A549 (cell line): ENCODE data around the gene TSSK6. TPM values are rescaled to one million over a fixed set of nuclear protein-coding genes. Genes with fewer than 3 reads are reported as not detected.

ENCODE experiments used
- ATAC-seq, 2 experiments: fragments of 200-7000 bp in 1 of 2; fragments of >200 bp in 1 of 2; cut with Nextera tagmentation in 1 of 2; cut with Tn5 transposase in 1 of 2; 3 replicates each; pipeline versions ENCODE4 v1.8.0 to v1.9.1; 2018 to 2020; ENCODE audit warnings: mild to moderate bottlenecking in 1 of 2, moderate library complexity in 1 of 2
- CTCF ChIA-PET: fragments of 300-600 bp; sonication (Branson Sonifier 250); formaldehyde crosslinking; extraction: SDS; loops from one replicate; lab custom pipeline; 2021; ENCODE audit warnings: antibody characterized with exemption, inconsistent platforms; lab: Yijun Ruan, JAX
- POLR2A ChIA-PET: fragments of 350-600 bp; formaldehyde crosslinking; extraction: SDS; loops from one replicate; lab custom pipeline; 2021; ENCODE audit warnings: antibody characterized with exemption, inconsistent platforms; lab: Yijun Ruan, JAX
- DNase-seq, 2 experiments: peaks; one replicate each; pipeline versions ENCODE4 v3.0.0 to v3.0.0-alpha.2; 2011 to 2016; ENCODE audit warnings: low read depth in 1 of 2, low spot score in 1 of 2
- FAIRE-seq: peaks from 2 replicates; lab custom pipeline; 2011; peaks lifted over from hg19 to GRCh38; lab: Jason Lieb, UNC
- H3K27ac ChIP-seq, 2 experiments: fragments of >200 bp; sonication (Bioruptor Twin); formaldehyde crosslinking; 3 replicates each; pipeline ENCODE4 v1.5.1; 2016 to 2017
- H3K4me1 ChIP-seq: fragments of >200 bp; sonication (Bioruptor Twin); formaldehyde crosslinking; 3 replicates; pipeline ENCODE4 v1.6.1; 2016
- H3K4me2 ChIP-seq: fragments of >200 bp; sonication (Bioruptor Twin); formaldehyde crosslinking; 3 replicates; pipeline ENCODE4 v1.6.1; 2016
- H3K4me3 ChIP-seq: fragments of >200 bp; sonication (Bioruptor Twin); formaldehyde crosslinking; 3 replicates; pipeline ENCODE4 v1.5.1; 2016
- H3K9me3 ChIP-seq: fragments of >200 bp; sonication (Bioruptor Twin); formaldehyde crosslinking; 3 replicates; pipeline ENCODE4 v1.6.1; 2016
- BHLHE40 ChIP-seq: IDR thresholded peaks from 2 replicates; pipeline ENCODE4 v1.6.1; 2012; ENCODE audit warnings: low read depth, low read length, inconsistent platforms
- CBX2 ChIP-seq: fragments of 200-600 bp; sonication (generic); IDR thresholded peaks from 2 replicates; pipeline ENCODE4 v1.6.1; 2016; ENCODE audit warnings: low read depth, mild to moderate bottlenecking, borderline replicate concordance
- CBX8 ChIP-seq: fragments of 200-600 bp; sonication (generic); IDR thresholded peaks from 2 replicates; pipeline ENCODE4 v1.6.1; 2016
- CHD2 ChIP-seq: fragments of 150-350 bp; IDR thresholded peaks from 2 replicates; pipeline ENCODE4 v1.6.1; 2014; ENCODE audit warnings: low read length; ENCODE audit not compliant: partially characterized antibody
- CTCF ChIP-seq: fragments of >200 bp; sonication (Bioruptor Twin); formaldehyde crosslinking; IDR thresholded peaks from 3 replicates; pipeline ENCODE4 v1.5.1; 2016
- EHMT2 ChIP-seq: fragments of 200-600 bp; sonication (generic); IDR thresholded peaks from 2 replicates; pipeline ENCODE4 v1.6.1; 2016; ENCODE audit warnings: antibody characterized with exemption, low read depth, mild to moderate bottlenecking, moderate library complexity
- FOSL2 ChIP-seq, 2 experiments: fragments of 450-650 bp in 1 of 2; fragments of >200 bp in 1 of 2; sonication (Bioruptor Twin) in 1 of 2; formaldehyde crosslinking; IDR thresholded peaks; 2 replicates each; pipeline versions ENCODE4 v1.5.0 to v1.6.1; 2016 to 2020; ENCODE audit warnings: mild to moderate bottlenecking in 1 of 2, moderate library complexity in 1 of 2
- GATA3 ChIP-seq: IDR thresholded peaks from 2 replicates; pipeline ENCODE4 v1.6.1; 2012; ENCODE audit warnings: borderline replicate concordance
- JUNB ChIP-seq: fragments of >200 bp; sonication (Bioruptor Twin); formaldehyde crosslinking; IDR thresholded peaks from 2 replicates; pipeline ENCODE4 v1.6.1; 2016
- MYC ChIP-seq: IDR thresholded peaks from 2 replicates; pipeline ENCODE4 v1.6.1; 2012; ENCODE audit warnings: mild to moderate bottlenecking, inconsistent platforms, low read length, improper control_type of control experiment, borderline replicate concordance
- NFE2L2 ChIP-seq: fragments of 150-350 bp; conservative IDR thresholded peaks from 2 replicates; pipeline ENCODE4 v1.6.1; 2014; ENCODE audit warnings: low read length
- NR3C1 ChIP-seq: fragments of >200 bp; sonication (Bioruptor Twin); formaldehyde crosslinking; IDR thresholded peaks from 3 replicates; pipeline ENCODE4 v1.6.1; 2017
- POLR2A ChIP-seq: IDR thresholded peaks from 2 replicates; pipeline ENCODE4 v1.6.1; 2012; ENCODE audit warnings: mild to moderate bottlenecking, low read length
- SMC3 ChIP-seq: fragments of >200 bp; sonication (Bioruptor Twin); formaldehyde crosslinking; IDR thresholded peaks from 3 replicates; pipeline ENCODE4 v1.6.1; 2018; ENCODE audit warnings: inconsistent platforms
- SREBF2 ChIP-seq: fragments of 450-650 bp; IDR thresholded peaks from 2 replicates; pipeline ENCODE4 v1.6.1; 2014; ENCODE audit warnings: mild to moderate bottlenecking, moderate library complexity
- USF2 ChIP-seq: fragments of 450-650 bp; IDR thresholded peaks from 2 replicates; pipeline ENCODE4 v1.6.1; 2014; ENCODE audit warnings: antibody characterized with exemption
- ZFP36 ChIP-seq: fragments of 450-650 bp; IDR thresholded peaks from 2 replicates; pipeline ENCODE4 v1.6.1; 2014; ENCODE audit warnings: borderline replicate concordance; ENCODE audit not compliant: partially characterized antibody
- ZSCAN20 ChIP-seq: fragments of 250-450 bp; sonication (Bioruptor Pico); IDR thresholded peaks from 2 replicates; pipeline ENCODE4 v1.8.0; 2022; ENCODE audit warnings: mild to moderate bottlenecking, moderate library complexity
- WGBS: methylation state at CpG from one replicate; pipeline ENCODE4 v1.1.6; 2017; ENCODE audit errors: missing lambda C conversion rate; 5-methylcytosine and 5-hydroxymethylcytosine counted together
- polyA plus RNA-seq, 4 experiments: library from polyadenylated mRNA; depleted of rRNA in 3 of 4; stranded (reverse); fragments of >200 nt; fragmentation: RNase III in 1 of 4; extraction: RNeasy Plus Mini Kit Qiagen cat#74134 plus additional on column Dnase treatment in 1 of 4; gene quantifications; 2 replicates in 3 of 4; 3 replicates in 1 of 4; pipeline ENCODE4 v1.2.3, GENCODE V29; 2011 to 2017
- TF ChIP-seq, protein P1 (sequence below): fragments of 150-350 bp; IDR thresholded peaks from 2 replicates; pipeline ENCODE4 v1.6.1; 2014; ENCODE audit warnings: low read depth, mild to moderate bottlenecking, low read length
- TF ChIP-seq, protein P2 (sequence below): fragments of >200 bp; sonication (Bioruptor Twin); formaldehyde crosslinking; IDR thresholded peaks from 3 replicates; pipeline ENCODE4 v1.6.1; 2016

TSSK6 gene
- polyA plus RNA-seq, 2 of the 4 experiments (the other 2 are of a cell fraction) = 1.4 to 1.8 TPM

DNA sequence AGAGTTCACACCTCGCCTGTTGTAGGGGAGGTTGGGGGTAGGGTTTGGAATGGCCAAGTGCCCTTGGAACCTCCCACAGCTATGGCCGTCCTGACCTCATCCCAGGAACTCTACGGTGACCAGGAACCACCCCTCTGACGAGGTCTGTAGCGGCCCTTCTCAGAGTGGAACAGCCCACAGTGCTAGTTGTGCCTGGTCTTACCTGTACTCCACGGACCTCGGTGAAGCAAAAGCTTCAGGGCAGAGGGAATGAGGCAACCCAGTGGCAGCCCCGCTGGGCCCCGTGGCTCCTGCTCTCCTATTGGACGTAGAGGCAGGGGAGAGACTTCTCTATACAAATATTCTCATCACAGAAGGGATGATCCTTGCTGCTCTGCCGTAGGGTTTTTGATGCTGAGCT, 7.1 kb downstream of the TSSK6 start:
- TF ChIP-seq CHD2 = no peak
- Histone ChIP-seq H3K4me2 (no peak overlapping the region), H3K9me3 (no peaks in the 10 kb centered on the region), H3K4me3 (no peak overlapping the region), H3K4me1 (no peaks in the 10 kb centered on the region), H3K27ac (no peak overlapping the region)
- ChIA-PET CTCF (interaction anchor here (1.5 to 1.6 kb wide), 2 partner anchors 17 to 136 kb away, joined by 4 to 9 read pairs; partner anchors contain the start of gene GMIP), POLR2A (no interaction called here)
- WGBS = 95% methylated on average over 11 of the region's 11 CpGs
- DNase-seq (no peak), FAIRE-seq (no peak), ATAC-seq (no peak)

DNA sequence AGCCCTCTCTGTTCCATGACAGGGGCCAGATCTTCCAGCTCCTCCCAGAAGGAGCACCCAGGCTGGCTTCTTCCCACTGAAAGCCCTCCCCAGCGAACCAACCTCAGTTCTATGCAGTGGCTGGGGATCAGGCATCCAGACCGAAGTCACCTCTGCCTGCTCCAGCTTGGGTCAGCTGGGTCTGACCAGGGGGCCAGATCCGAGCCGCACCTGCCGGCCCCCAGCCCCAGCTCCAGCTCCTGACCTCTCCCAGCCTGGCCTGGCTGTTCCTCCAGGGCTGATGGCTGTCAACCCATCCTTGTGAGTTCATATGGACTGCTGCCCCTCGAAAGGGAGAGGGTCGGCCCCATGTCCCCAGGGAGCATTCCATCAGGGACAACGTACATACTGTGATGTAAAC, 8.0 kb downstream of the TSSK6 start:
- ATAC-seq = no peak
- FAIRE-seq = no peak

GRCh38 chr19:19506592-19506991, 8.8 kb downstream of the TSSK6 start:
- POLR2A ChIA-PET = no interaction called here

More for the DNA sequence above, 8.0 kb downstream of the TSSK6 start:
- WGBS = 83% methylated on average over 3 of the region's 8 CpGs
- CTCF ChIA-PET = interaction anchor here (1.5 to 1.6 kb wide), 2 partner anchors 17 to 136 kb away, joined by 4 to 9 read pairs; partner anchors contain the start of gene GMIP
- H3K4me2 ChIP-seq = no peak overlapping the region
- no peaks in the 10 kb centered on the region for H3K9me3 ChIP-seq
- no peaks in the 10 kb centered on the region for H3K4me1 ChIP-seq
- DNase-seq = no peak
- no peak overlapping the region for H3K4me3 ChIP-seq
- no peak overlapping the region for H3K27ac ChIP-seq
- no peak for TF ChIP-seq ZFP36
- POLR2A ChIA-PET = no interaction called here

DNA sequence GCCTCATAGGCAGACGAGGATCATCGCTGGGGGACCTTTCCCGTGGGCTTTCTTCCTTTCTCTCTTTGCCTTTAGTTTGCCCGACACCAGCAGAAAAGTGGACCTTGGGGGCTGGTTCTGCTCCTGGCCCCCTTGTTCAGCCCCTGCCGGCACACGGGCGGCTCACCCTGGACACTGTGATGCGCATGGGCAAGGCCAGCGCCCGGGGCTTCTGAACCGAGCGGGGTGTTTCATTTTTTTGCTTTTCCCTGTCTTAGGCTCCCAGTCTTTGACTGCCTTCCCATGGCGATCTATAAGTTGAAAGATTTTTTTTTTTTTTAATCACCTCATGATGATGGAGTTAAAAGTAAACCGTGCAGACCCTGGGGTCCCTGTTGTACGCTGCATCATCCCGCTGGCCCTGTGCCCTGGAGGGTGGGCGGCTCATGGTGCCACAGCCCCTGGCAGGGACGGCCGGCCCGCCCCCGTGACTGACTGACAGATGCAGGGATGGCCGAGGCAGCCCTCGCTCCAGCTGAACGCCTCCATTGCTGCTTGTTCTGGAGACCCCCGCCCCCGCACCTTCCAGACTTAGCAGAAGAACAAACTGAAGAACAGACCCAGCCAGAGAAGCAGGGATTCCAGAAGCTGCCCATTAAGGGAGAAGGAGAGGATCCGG, 9.6 kb downstream of the TSSK6 start:
- ChIA-PET CTCF (no interaction called here), POLR2A (no interaction called here)
- Histone ChIP-seq H3K4me1 (no peaks in the 10 kb centered on the region), H3K27ac (no peak overlapping the region), H3K4me3 (no peak overlapping the region), H3K9me3 (no peaks in the 10 kb centered on the region), H3K4me2 (no peak overlapping the region)
- FAIRE-seq (no peak), ATAC-seq (no peak), DNase-seq (no peak)
- WGBS = 95% methylated on average over 21 of the region's 27 CpGs
- no peak for TF ChIP-seq POLR2A
- no peak for TF ChIP-seq USF2
- TF ChIP-seq, protein P1, sequence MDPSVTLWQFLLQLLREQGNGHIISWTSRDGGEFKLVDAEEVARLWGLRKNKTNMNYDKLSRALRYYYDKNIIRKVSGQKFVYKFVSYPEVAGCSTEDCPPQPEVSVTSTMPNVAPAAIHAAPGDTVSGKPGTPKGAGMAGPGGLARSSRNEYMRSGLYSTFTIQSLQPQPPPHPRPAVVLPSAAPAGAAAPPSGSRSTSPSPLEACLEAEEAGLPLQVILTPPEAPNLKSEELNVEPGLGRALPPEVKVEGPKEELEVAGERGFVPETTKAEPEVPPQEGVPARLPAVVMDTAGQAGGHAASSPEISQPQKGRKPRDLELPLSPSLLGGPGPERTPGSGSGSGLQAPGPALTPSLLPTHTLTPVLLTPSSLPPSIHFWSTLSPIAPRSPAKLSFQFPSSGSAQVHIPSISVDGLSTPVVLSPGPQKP = no peak
- no peak for TF ChIP-seq ZSCAN20
- TF ChIP-seq, protein P2, sequence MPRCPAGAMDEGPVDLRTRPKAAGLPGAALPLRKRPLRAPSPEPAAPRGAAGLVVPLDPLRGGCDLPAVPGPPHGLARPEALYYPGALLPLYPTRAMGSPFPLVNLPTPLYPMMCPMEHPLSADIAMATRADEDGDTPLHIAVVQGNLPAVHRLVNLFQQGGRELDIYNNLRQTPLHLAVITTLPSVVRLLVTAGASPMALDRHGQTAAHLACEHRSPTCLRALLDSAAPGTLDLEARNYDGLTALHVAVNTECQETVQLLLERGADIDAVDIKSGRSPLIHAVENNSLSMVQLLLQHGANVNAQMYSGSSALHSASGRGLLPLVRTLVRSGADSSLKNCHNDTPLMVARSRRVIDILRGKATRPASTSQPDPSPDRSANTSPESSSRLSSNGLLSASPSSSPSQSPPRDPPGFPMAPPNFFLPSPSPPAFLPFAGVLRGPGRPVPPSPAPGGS = no peak
- no peak for TF ChIP-seq ZFP36
- no peak for TF ChIP-seq SMC3
- TF ChIP-seq CBX8 = no peak
- TF ChIP-seq FOSL2 (IDR thresholded peaks at IDR 0.05) = no peak
- no peak for TF ChIP-seq FOSL2 (CRISPR knock-in tag; IDR thresholded peaks at IDR 0.05)
- no peak for TF ChIP-seq SREBF2
- no peak for TF ChIP-seq CBX2

More at GRCh38 chr19:19506592-19506991, 8.8 kb downstream of the TSSK6 start:
- 94% methylated on average over 12 of the region's 12 CpGs for WGBS
- H3K27ac ChIP-seq = no peak overlapping the region
- DNase-seq (no peak), FAIRE-seq (no peak), ATAC-seq (no peak)
- H3K9me3 ChIP-seq = no peaks in the 10 kb centered on the region
- no peaks in the 10 kb centered on the region for H3K4me1 ChIP-seq
- no peak overlapping the region for H3K4me2 ChIP-seq
- CTCF ChIA-PET = no interaction called here
- no peak for TF ChIP-seq GATA3
- no peak for TF ChIP-seq NFE2L2
- no peak for TF ChIP-seq JUNB
- TF ChIP-seq SMC3 = no peak
- no peak for TF ChIP-seq NR3C1
- TF ChIP-seq CBX2 = no peak
- no peak for TF ChIP-seq MYC
- no peak for TF ChIP-seq FOSL2 (IDR thresholded peaks at IDR 0.05)
- no peak for TF ChIP-seq FOSL2 (CRISPR knock-in tag; IDR thresholded peaks at IDR 0.05)
- TF ChIP-seq BHLHE40 = no peak
- TF ChIP-seq USF2 = no peak
- TF ChIP-seq CTCF = no peak
- TF ChIP-seq EHMT2 = no peak
- H3K4me3 ChIP-seq = no peak overlapping the region
